Measurements from ENCODE around the gene GPI. TPM values are rescaled to one million over a fixed set of nuclear protein-coding genes. Genes with fewer than 3 reads are reported as not detected.

GPI gene
- total RNA-seq, result 100 to 1,000 TPM in 2 of 3 donors, 10 to 100 TPM in 1; 98.5 to 132 (median 104) TPM
- total RNA-seq (2013), result 75.0 TPM

- Mint-ChIP-seq H3K36me3 (no peaks in the 10 kb centered on the region), H3K27ac (peak within 1 kb of the TSS; percentile 53 to 77), H3K4me1 (peaks cover 29 to 36% of the 10 kb centered on the region in 2 donors), H3K27me3 (ENCODE audit: low read depth in 2 of 2) (no peaks in the 10 kb centered on the region), H3K9me3 (no peaks in the 10 kb centered on the region), H3K4me3 (peak within 1 kb of the TSS; percentile 88)
- Histone ChIP-seq H3K4me1 (ENCODE audit: control insufficient read depth, insufficient read depth, low read length) (peaks cover 24% of the 10 kb centered on the region), H3K27me3 (ENCODE audit: control insufficient read depth, insufficient read depth, low read length) (no peaks in the 10 kb centered on the region), H3K36me3 (ENCODE audit: control insufficient read depth, insufficient read depth, low read length) (peaks cover 24% of the 10 kb centered on the region), H3K27ac (ENCODE audit: low read length) (peak within 1 kb of the TSS; percentile 49), H3K4me3 (ENCODE audit: low read length) (peak within 1 kb of the TSS; percentile 85), H3K9me3 (ENCODE audit: control insufficient read depth, insufficient read depth, low read length) (no peaks in the 10 kb centered on the region)
- WGBS (ENCODE audit: insufficient coverage), result under 1% methylated on average over 67 of the region's 67 CpGs
- ATAC-seq (peak; percentile 90 to 93 (median 92)), DNase-seq (peak; percentile 53 to 82)
- no peak for TF ChIP-seq CTCF (IDR thresholded peaks at IDR 0.05)
- intact Hi-C loops (cut with micrococcal nuclease), result no loop called here
These were observed at the start of gene GPI for GRCh38 chr19:34364830-34365462. GPI (plus strand) TSS chr19:34365196; CDS start chr19:34365267, 71 bp downstream.

- WGBS (ENCODE audit: insufficient coverage), result 96% methylated on average over 2 of the region's 2 CpGs
- no peaks in the 10 kb centered on the region for H3K27me3 Mint-ChIP-seq (ENCODE audit: low read depth in 2 of 2)
- no peak overlapping the region for H3K4me3 ChIP-seq (ENCODE audit: low read length)
- no peak overlapping the region for H3K4me3 Mint-ChIP-seq
- no peak overlapping the region for H3K27ac ChIP-seq (ENCODE audit: low read length)
- H3K9me3 ChIP-seq (ENCODE audit: control insufficient read depth, insufficient read depth, low read length), result no peaks in the 10 kb centered on the region
- no peak for DNase-seq
- no peaks in the 10 kb centered on the region for H3K27me3 ChIP-seq (ENCODE audit: control insufficient read depth, insufficient read depth, low read length)
- H3K27ac Mint-ChIP-seq, result no peak overlapping the region
- intact Hi-C loops (cut with micrococcal nuclease), result no loop called here
- H3K4me1 ChIP-seq (ENCODE audit: control insufficient read depth, insufficient read depth, low read length), result peaks cover 13% of the 10 kb centered on the region
- H3K36me3 ChIP-seq (ENCODE audit: control insufficient read depth, insufficient read depth, low read length), result peaks cover 2% of the 10 kb centered on the region
- peaks cover 21 to 50% of the 10 kb centered on the region in 2 donors for H3K4me1 Mint-ChIP-seq
- no peak for ATAC-seq
- H3K36me3 Mint-ChIP-seq, result no peaks in the 10 kb centered on the region
- no peak for TF ChIP-seq CTCF (IDR thresholded peaks at IDR 0.05)
- H3K9me3 Mint-ChIP-seq, result no peaks in the 10 kb centered on the region
These were observed 48.7 kb upstream of the GPI start for GRCh38 chr19:34316247-34316646.

DNA sequence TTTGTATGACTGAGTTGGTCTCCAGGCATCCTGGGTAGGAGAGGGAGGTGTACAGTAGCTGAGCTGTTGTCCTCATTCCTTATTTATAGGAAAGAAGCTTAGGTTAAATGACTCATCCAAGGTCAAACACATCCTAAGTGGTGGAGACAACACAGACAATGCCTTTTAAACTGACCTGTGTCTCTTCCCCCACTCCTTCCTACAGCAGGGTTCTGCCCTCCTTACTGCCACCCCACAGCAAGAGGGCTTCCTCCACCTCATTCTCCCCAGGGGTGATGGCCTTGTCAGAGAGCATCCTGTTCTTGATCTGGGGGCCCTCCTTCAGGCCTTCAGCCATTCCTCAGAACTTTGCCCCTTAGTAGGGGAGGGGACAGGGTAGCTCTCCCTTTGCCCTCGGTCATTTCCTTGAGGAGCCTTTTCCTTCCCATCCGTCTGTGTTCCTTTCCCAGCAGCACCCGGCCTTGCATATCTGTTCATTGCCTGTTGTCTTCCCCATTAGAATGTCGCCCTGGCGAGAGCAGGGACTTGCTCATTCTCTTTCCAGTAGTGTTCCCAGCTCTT, 48.2 kb upstream of the GPI start:
- peak in 1 of 3 donors; percentile 29 for ATAC-seq
- Histone ChIP-seq H3K36me3 (ENCODE audit: control insufficient read depth, insufficient read depth, low read length) (peaks cover 2% of the 10 kb centered on the region), H3K27ac (ENCODE audit: low read length) (no peak overlapping the region), H3K27me3 (ENCODE audit: control insufficient read depth, insufficient read depth, low read length) (no peaks in the 10 kb centered on the region), H3K4me1 (ENCODE audit: control insufficient read depth, insufficient read depth, low read length) (peaks cover 13% of the 10 kb centered on the region), H3K9me3 (ENCODE audit: control insufficient read depth, insufficient read depth, low read length) (no peaks in the 10 kb centered on the region), H3K4me3 (ENCODE audit: low read length) (no peak overlapping the region)
- intact Hi-C loops (cut with micrococcal nuclease), result no loop called here
- Mint-ChIP-seq H3K4me1 (peaks cover 21 to 45% of the 10 kb centered on the region in 2 donors), H3K36me3 (no peaks in the 10 kb centered on the region), H3K9me3 (no peaks in the 10 kb centered on the region), H3K4me3 (no peak overlapping the region), H3K27me3 (ENCODE audit: low read depth in 2 of 2) (no peaks in the 10 kb centered on the region), H3K27ac (peak overlapping the region; percentile 53 to 76)
- 97% methylated on average over 5 of the region's 5 CpGs for WGBS (ENCODE audit: insufficient coverage)
- DNase-seq, result no peak
- TF ChIP-seq CTCF (IDR thresholded peaks at IDR 0.05), result no peak

Data from natural killer cell (primary cell).